22Rv1 (cell line): ENCODE data around the gene OTOF.

Source experiments
- CTCF ChIP-seq: fragments of 450-650 bp; IDR thresholded peaks from 2 replicates; pipeline ENCODE4 v1.5.1; 2017; ENCODE audit warnings: mild to moderate bottlenecking
- ZFX ChIP-seq: fragments of 450-650 bp; IDR thresholded peaks from 2 replicates; pipeline ENCODE4 v1.6.1; 2017; ENCODE audit warnings: antibody characterized with exemption, borderline replicate concordance

- TF ChIP-seq CTCF (no peak), ZFX (no peak)
These were observed 2.0 kb downstream of the OTOF start for GRCh38 chr2:26475832-26476501.
